HUES64 (cell line): ENCODE results near the gene EIF3D.

ENCODE experiments used
- H3K27ac ChIP-seq: 2 replicates; pipeline ENCODE4 v1.7.0; 2013; ENCODE audit warnings: low read depth, low read length, inconsistent platforms
- H3K27me3 ChIP-seq: 2 replicates; pipeline ENCODE4 v1.6.1; 2013; ENCODE audit warnings: mild to moderate bottlenecking, low read length; ENCODE audit not compliant: insufficient read depth
- H3K36me3 ChIP-seq: 2 replicates; pipeline ENCODE4 v1.6.1; 2013; ENCODE audit warnings: mild to moderate bottlenecking, low read length; ENCODE audit not compliant: insufficient read depth
- H3K4me1 ChIP-seq: 2 replicates; pipeline ENCODE4 v1.6.1; 2013; ENCODE audit warnings: mild to moderate bottlenecking, low read length, moderate library complexity; ENCODE audit not compliant: insufficient read depth
- H3K4me3 ChIP-seq: 2 replicates; pipeline ENCODE4 v1.5.1; 2013; ENCODE audit warnings: mild to moderate bottlenecking, low read length, moderate library complexity
- H3K9ac ChIP-seq: 2 replicates; pipeline ENCODE4 v1.6.1; 2013; ENCODE audit warnings: mild to moderate bottlenecking, low read depth, low read length
- H3K9me3 ChIP-seq: 2 replicates; pipeline ENCODE4 v1.6.1; 2013; ENCODE audit warnings: low read depth, low read length; ENCODE audit not compliant: insufficient read depth
- WGBS: fragments of 150-250, 120-280 bp; methylation state at CpG from one replicate; pipeline ENCODE4 v1.1.7; 2013; ENCODE audit warnings: missing lambda C conversion rate; 5-methylcytosine and 5-hydroxymethylcytosine counted together

EIF3D gene

GRCh38 chr22:36463783-36464184 is 65.2 kb downstream of the EIF3D start:
- Histone ChIP-seq H3K4me3 (no peak overlapping the region), H3K4me1 (peaks cover 13% of the 10 kb centered on the region), H3K36me3 (0 out of 2 replicates have a peak, but pooled peaks cover 5% of the 10 kb centered on the region), H3K9ac (no peak overlapping the region; the same call in 1 of the 2 replicates), H3K9me3 (no peaks in the 10 kb centered on the region), H3K27ac (no peak overlapping the region), H3K27me3 (no peaks in the 10 kb centered on the region)
- WGBS = 88% methylated on average over 17 of the region's 17 CpGs

- peak overlapping the region; percentile 35; the same call in 1 of the 2 replicates for H3K9ac ChIP-seq
- H3K27me3 ChIP-seq = no peaks in the 10 kb centered on the region
- WGBS = 74% methylated on average over 16 of the region's 16 CpGs
- H3K9me3 ChIP-seq = no peaks in the 10 kb centered on the region
- peaks cover 19% of the 10 kb centered on the region for H3K4me1 ChIP-seq
- no peak overlapping the region for H3K4me3 ChIP-seq
- H3K27ac ChIP-seq = peak overlapping the region; percentile 0; the same call in 1 of the 2 replicates
- no peaks in the 10 kb centered on the region for H3K36me3 ChIP-seq
These were observed 67.0 kb downstream of the EIF3D start for GRCh38 chr22:36461665-36462649.
